Suppressor macrophage treated with lipopolysaccharide for 4 hours (primary cell): ENCODE measurements around the gene BCL2L1.
"Not testable (repeated sequence)": the region's sequence is repeated elsewhere in the genome, so short reads cannot be mapped to it uniquely, and the experiment has no call there.

Source experiments
- DNase-seq: peaks from one replicate; pipeline ENCODE4 v3.0.0-alpha.2; 2020

Gene BCL2L1

DNA sequence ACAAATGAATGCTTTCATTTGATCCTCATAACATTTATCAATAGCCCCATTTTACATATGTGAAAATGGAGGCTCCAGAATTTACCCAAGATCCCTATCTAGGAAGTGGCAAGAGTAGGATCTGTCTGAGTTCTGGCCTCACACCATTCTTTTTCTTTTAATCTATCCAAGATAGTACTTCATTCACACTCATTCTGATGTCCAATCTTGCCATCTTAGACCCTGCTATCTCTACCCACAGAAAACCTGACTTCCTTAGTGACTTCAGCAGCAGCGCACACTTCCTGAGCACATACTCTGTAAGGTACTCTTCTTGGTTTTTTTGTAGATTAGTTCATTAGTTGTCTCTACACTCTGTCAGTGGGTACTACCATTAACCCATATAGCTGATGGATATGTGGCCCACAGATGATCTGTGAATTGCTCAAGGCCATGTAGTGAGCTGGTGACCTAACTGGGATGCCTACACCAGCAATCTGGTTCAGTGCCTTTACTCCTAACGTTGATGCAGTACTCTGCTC is 48.7 kb downstream of the BCL2L1 start:
- DNase-seq = no peak

DNA sequence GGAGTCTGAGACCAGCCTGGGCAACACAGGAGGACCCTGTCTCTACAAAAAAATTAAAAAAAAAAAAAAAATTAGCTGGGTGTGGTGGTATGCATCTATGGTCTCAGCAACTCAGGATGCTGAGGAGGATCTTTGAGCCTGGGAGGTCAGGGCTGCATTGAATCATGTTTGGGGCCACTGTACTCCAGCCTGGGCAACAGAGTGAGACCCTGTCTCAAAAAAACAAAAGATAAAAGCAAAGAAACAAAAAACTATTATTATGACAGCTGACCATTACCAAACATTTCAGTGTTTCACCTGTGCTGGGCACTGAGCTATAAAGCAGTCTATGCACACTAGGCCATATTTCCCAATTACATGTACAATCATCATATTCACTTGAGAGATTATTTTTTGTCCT is 49.2 kb downstream of the BCL2L1 start:
- no peak for DNase-seq

DNA sequence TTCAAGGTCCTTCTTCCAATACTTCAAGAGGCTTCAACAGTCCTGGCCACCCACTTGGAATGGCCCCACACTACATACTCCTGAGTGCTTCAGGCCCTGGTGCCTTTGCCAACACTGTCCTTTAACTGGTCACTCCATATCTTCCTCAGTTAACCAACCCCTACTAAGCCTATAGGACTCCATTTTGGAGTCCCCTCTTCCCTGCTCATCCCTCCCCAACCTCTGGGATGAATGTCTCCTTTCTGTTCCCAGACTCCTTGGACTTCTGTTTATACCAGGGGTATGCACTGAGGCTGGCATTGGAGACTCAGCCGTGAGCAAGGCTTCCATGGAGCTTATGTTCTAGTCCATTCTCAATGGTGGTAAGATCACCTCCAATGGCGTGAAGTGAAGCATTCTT is 51.3 kb downstream of the BCL2L1 start:
- no peak for DNase-seq

DNA sequence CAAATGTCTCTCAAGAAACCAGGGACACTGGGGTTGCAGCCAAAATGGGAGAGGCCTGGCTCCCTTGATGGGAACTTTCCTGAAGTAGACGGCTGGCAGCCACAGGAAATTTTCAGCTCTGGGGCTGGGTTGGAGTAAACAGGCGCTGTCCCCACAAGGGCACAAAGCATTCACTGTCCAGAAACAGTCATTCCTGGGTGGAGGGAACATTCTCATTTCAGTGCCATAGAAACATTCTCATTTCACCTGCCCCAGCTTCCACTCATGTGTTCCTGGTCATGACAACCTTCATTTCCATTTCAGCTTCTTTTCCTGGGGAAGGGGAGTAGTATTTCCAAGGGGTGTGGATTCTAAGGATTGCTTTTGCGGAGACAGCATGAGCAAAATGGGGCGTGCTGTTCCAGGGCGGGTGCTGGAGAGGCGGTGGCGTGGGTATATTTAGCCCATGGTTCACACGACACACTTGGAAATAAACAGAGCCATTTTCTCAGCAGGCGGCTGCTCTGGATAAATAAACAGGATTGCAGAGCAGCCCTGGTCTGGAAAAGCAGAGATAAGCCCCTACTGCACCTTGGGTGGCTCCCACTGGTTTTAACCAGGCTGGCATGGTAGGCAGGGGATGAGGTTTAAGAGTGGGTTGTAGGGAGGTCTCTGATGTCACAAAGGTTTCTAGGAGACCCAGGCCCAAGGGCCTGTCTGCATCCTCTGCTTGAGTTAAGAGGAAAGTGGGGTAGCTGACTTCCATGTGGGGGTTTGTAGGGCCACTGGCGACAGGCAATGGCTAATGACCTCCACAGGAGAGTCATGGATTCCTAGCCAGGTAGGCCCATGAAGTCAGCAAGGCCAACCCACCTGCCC is 52.1 kb downstream of the BCL2L1 start:
- no peak for DNase-seq

DNA sequence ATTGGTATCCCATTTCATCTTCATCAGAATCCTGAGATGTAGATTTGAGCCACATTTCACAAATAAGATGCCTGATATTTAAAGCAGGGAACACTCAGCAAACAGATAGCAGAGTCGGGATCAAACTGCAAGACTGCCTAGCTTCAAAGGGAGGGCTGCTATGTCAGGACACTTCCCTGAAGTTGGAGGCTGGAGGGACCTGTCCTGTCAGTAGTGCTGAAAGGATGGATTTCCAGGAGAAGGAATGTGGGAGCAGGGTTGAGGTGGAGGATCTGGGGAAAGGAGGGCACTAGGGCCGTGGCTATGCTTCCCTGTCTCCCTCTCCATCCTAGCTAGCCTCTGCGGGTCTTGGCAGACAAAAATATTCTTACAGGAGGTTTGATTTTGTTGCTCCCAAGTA is 52.8 kb downstream of the BCL2L1 start:
- DNase-seq = no peak

DNA sequence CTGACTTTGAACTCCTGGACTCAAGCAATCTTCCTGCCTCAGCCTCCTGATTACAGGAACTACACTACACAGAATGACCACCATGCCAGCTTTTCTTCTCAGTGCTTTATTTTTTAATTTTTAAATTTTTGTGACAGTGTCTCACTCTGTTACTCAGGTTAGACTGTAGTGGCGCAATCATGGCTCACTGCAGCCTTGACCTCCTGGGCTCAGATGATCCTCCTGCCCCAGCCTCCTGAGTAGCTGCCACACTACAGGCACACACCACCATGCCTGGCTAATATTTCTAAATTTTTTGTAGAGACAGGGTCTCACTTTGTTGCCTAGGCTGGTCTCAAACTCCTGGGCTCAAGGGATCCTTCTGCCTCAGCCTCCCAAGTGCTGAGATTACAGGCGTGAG is 53.7 kb downstream of the BCL2L1 start:
- not testable (repeated sequence) for DNase-seq

DNA sequence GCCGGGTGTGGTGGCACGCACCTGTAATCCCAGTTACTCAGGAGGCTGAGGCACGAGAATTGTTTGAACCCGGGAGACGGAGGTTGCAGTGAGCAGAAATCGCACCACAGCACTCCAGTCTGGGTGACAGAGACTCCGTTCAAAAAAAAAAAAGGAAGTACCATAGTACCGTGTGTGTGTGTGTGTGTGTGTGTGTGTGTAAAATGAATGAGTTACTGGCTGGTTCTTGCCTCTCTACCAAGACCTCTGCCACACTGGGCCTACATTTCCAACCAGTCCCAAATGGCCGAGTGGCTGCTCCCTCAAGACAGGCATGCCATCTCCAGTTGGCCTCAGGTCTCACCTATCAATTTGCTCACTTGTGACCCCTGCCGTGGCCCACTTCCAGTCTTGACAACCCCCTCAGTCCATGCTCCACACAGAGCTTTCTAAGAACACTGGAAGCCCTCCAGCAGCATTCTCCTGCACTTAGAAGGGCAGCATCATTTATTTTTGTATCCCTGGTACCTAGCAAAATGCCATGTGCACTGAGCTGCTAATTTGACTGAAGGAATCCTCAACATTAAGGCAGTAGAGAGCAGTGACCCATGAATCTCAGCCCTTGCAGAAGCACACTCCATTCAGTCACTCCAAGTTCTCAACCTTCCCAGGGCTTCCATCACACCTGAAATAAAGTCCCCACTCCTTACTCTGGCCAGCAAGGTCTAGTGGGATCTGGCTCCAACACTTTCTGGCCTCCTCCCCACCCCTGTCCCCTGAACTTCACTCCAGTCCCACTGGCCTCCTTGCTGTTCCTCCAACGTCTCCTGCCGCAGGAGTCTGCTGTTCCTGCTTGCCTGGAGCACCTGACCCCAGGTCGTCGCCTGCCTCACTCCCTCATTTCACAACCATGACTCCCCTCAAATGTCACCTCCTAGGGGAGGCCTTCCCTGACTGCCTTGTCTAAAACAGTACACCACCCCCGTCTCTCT is 55.1 kb downstream of the BCL2L1 start:
- peak; percentile 68 for DNase-seq

DNA sequence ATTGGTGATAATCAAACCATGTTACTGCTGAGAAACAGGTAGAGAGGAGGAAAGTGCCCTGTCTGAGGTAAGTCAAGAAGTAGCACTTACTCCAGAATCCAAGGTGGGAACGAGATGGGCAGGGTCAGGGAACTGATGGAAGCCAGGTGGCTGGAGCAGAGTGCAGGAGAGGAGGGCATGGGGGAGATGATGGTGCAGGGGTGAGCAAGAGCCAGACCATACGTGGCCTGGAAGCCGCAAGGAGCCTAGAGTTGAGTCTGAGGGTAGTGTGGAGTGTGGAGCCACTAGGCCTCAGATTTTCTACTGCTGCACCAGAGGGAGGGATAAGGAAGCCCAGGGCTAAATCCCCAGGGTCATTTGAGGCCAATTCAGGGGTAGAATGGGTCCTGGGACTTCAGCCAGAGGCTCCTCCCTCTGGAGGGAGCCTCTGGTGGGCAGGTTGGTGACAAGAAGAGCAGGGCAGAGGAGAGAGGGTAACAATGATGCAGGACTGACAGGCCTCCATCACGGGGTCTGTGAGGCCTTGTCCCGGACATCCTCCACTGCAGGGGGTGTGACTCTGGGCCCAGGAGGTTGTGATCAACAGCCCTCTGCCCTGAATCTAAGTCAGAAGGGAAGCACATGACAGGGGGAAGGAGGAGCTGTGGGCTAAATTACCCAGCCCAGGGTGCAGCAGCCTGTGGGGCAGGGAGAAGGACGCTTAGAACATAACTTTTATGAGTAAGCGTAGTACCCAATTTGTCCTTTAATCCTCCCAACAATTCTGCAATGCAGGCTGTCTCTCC is 56.2 kb downstream of the BCL2L1 start:
- DNase-seq = peak; percentile 74

DNA sequence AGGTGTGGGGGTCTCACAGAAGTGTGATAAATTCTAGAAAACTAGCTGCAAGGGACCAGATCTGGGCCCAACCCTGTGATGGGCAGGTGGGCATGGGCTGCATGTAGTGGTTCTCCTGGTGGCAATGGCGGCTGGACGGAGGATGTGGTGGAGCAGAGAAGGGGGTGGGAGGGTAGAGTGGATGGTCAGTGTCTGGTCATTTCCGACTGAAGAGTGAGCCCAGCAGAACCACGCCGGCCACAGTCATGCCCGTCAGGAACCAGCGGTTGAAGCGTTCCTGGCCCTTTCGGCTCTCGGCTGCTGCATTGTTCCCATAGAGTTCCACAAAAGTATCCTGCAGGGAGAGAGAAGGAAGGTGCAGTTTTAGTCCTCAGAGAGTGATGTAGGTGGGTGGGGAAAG is 56.9 kb downstream of the BCL2L1 start:
- no peak for DNase-seq

DNA sequence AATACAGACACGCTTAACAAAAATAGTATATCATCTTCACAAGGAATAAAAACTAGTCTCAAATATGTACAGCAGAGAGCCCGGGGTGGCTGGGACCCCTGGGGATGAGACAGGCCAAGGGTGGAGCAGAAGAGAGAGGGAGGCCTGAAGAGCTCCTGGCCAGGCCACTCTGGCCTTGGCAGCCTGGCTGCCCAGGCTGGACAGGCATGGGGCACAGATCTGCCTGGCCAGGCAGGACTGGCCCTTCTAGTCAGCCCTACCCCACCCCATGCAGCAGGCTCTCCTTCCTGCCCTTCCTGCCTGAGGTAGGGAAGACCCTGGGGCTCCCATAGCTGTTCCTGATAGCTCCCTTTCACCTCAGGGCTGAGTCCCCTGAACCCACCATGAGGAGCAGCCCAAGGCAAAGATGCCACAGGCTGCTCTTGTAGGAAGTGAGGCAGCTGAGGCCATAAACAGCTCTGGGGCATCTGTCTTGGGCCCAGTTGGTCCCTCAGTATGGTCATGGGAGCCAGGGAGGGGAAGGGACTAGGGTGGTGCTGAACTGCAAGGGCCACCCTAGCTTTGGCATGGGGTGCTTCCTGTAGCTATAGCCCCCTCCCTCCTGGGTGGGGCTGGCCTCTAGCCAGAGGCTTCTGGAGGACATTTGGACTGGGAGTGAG is 57.8 kb downstream of the BCL2L1 start:
- DNase-seq = no peak

DNA sequence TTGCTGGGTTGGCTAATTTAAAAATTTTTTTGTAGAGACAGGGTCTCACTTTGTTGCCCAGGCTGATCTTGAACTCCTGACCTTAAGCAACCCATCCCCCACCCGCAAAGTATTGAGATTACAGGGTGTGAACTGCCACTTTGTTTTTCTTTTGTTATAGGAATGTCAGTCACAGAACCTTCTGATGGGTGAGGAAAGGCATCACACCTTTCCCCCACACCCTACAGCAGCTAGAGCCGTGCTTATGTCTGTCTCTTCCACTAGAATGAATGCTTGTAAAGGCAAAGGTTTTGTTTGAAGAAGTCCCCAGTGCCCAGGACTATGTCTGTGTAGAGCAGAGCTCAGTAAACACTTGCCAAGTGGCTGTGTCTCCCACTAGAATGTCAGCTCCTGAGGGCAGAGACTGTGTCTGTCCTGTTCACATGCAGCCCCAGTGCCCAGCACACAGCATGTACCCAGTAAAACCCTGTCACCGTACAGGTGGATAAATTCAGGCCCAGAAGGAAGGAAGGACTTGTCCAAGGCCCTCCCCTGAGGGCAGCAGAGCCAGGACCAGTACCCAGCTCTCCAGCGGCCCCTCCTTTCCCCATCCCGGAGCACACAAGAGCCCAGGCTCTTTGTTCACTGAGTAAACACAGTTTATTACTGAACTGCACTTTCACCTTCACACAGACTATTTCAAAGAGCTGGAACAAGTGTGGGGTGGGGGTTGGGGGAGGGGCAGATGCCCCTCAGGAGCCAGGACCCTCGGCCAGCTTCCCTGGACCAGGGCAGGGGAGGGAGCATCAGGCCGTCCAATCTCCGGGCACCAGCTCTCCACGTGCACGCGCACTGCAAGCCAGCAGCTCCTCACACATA is 58.6 kb downstream of the BCL2L1 start:
- DNase-seq = no peak

DNA sequence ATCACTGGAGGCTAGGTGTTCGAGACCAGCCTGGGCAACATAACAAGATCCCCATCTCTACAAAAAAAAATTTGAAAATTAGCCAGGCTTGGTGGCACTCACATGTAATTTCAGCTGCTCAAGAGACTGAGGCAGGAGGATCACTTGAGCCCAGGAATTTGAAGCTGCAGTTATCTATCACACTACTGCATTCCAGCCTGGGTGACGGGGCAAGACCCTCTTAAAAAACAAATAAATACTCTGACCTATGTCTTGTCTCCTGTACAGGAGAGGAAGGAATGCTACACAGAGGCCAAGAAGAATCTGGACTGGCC is 59.2 kb downstream of the BCL2L1 start:
- DNase-seq = no peak

DNA sequence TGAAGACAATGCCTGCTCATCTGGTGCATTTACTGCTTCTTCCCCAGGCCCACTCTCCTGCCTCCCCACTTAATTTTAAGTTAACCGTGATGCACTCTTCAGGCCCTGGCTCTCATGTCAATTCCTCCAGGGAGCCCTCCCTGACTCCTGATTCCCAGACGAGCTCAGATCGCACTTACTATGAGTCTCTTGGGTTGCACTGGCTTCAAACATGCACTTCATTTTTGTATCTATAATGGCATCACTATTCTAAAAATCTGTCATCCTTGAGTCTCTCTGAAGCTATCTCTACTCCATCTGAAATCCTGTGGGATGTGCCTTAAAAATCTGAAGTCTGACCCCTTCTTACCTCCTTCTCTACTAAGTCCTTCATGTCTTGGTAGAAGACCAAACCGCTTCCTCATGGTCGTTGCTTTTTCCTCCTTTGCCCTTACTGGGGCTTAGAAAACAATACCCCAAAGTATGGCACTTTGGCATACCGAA is 60.3 kb downstream of the BCL2L1 start:
- no peak for DNase-seq

DNA sequence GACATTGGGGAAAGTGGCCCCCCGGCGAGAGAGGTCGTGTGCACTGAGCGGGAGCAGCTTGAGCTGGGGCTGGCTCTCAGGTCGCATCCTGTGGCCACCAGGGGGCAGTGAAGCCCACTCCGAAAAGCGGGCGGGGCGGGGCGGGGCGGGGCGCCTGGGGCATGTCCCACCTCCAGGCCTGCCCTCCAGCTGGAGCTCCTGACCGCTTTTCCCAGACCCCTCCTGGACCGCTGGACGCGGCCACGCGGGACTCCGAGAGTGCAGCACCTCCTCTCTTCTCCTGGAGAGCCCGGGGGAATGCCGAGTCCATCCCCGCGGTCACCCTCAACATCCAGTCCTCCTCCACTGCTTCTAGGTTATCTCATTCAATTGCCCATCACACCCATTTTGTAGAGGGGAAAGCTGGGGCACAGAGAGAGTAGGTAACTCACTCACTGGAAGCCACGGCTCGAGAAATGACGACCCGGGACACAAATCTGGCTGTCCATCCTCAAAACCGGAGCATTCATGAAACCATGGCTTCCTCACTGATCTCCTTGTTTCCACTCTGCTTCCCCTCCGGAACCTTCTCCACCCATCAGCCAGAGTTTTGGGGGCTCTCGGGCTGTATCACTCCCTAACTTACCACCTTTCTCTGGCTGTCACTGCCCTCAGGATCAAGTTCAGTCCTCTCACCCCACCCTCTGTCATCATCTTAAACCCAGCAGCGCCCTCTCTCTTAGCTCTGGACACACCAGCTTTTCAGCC is 60.9 kb downstream of the BCL2L1 start:
- peak; percentile 83 for DNase-seq

DNA sequence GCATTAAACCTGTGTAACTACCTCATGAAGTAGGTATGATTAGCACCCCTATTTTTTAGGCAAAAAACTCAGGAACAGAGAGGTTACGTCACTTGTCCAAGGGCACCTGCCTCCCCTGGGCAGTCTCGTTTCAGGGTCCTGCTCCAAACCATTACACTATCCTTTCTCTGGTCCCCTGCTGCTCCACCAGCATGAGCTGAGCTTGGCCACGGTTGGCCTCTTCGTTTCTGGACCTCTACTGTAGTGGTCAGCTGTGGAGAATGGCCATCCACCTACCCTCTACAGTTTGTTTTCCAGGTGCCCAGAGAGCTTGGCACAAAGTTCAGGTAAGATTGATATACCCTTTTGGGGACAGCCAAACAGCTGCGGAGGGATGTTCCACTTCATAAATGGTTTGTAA is 68.1 kb downstream of the BCL2L1 start:
- no peak for DNase-seq

DNA sequence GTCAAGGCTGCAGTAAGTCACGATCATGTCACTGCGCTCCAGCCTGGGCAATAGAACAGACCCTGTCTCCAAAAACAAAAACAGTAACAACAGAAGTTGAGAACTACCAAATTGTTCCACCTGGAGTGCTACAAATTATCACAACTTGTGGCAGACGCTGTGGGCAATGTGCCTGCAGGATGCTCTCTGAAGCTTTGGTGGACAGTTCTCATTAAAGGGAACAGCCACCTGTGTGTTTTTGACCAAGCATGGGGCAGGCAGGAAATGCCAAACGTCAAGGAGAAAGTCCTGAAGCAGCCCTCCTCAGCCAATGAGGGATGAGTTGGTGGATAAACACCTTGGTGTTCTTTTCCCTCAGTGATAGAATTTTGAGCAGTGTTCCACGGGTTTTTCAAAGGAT is 69.1 kb downstream of the BCL2L1 start:
- no peak for DNase-seq

DNA sequence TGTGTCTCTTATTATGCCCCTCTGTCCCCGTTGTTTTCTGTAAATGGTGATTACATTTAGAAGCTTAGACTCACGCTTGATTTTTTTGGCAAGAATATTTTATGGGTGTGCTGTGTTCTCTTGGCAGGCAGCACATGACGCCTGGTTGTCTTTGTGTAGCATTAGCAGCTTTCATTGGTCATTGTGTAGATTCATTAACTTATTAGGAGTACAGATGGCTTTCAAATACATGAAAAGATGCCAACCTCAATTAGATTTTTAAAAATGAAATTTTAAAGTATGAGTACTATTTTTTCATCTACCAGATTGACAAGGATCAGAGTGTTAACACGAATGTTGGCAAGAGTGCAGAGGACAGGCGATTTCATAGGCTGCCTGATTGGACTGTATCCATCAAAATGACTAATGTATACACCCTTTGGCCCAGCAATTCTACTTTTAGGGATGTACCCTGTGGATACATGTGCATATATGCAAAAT is 69.7 kb downstream of the BCL2L1 start:
- no peak for DNase-seq

DNA sequence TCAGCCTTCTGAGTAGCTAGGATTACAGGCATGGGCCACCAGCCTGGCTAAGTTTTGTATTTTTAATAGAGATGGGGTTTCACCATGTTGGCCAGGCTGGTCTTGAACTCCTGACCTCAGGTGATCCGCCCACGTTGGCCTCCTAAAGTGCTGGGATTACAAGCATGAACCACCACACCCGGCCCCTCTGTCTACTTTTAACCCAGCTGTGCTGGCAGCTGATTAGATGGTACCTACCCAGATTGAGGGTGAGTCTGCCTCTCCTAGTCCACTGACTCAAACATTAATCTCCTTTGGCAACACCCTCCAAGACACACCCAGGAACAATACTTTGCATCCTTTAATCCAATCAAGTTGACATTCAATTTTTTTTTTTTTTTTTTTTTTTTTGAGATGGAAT is 74.6 kb downstream of the BCL2L1 start:
- not testable (repeated sequence) for DNase-seq

DNA sequence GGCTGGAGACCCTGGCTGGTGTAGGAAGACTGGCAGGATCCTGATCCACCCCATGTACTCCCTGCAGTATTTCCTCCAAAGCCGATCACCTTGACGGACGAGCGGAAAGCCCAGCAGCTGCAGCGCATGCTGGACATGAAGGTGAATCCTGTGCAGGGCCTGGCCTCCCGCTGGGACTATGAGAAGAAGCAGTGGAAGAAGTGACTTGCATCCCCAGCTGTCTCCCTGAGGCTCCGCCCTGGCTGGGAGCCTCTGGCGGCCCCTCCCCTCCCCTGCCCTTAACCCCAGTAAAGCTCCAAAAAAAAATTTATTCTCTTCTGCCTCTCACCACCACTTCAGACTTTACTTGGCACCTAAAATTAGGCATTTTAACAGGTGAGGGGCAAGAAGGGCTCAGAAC is 78.0 kb downstream of the BCL2L1 start:
- no peak for DNase-seq

DNA sequence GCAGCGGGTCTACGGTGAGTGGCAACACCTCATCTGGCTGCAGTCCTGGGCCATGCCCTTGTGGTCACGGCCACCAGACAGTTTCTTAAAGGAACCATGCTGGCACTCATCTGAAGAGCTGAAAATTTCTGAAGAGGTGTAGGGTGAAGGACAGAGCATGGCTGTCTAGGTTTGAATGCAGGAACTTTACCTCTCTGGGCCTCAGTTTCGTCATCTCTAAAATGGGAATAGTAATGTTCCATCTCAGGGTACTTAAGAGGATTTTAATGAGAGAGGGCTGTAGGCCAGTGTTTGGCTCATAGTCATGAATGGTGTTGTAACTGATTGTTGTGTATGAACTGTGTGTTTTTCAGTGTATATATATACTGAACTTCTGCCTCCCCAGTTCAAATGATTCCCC is 79.1 kb downstream of the BCL2L1 start:
- no peak for DNase-seq
